ENCODE results near the gene GRIP2. TPM values are rescaled to one million over a fixed set of nuclear protein-coding genes. Genes with fewer than 3 reads are reported as not detected.

GRIP2 gene
- total RNA-seq, 1 experiment from 2014 or later, result not detected

Small RNA genes within 50 kb of the gene (small RNA-seq; reads per million reads assigned to genes)
- gene RNU6-905P, result not detected

Other genes with a start within 250 kb of the GRIP2 start
- gene SLC6A6, start 137.7 kb downstream of the GRIP2 start, total RNA-seq (2014; rRNA removed; shearing (Covaris generic)), result 51.5 and 55.3 TPM in 2 replicates
- gene CCDC174, start 111.4 kb upstream of the GRIP2 start, total RNA-seq (2014; rRNA removed; shearing (Covaris generic)), result 3.4 and 4.1 TPM in 2 replicates
- not detected in 2 replicates for gene C3orf20, start 134.8 kb upstream of the GRIP2 start, total RNA-seq (2014; rRNA removed; shearing (Covaris generic))